DOHH2 (cell line): ENCODE results near the gene CAMTA1.

Source experiments
- H3F3A ChIP-seq: fragments of 200-600 bp; sonication (generic), shearing (Covaris generic); 2 replicates; pipeline ENCODE4 v1.6.0; 2016; ENCODE audit warnings: antibody characterized with exemption, mild to moderate bottlenecking; ENCODE audit not compliant: control insufficient read depth, insufficient read depth
- H3K27ac ChIP-seq: fragments of 200-600 bp; sonication (generic); 2 replicates; pipeline ENCODE4 v1.5.1; 2014; ENCODE audit warnings: low read depth, mild to moderate bottlenecking, low read length, moderate library complexity
- H3K27me3 ChIP-seq: fragments of 200-600 bp; sonication (generic); 2 replicates; pipeline ENCODE4 v1.6.1; 2014; ENCODE audit warnings: mild to moderate bottlenecking, low read length, mixed read lengths; ENCODE audit not compliant: control insufficient read depth
- H3K36me3 ChIP-seq: fragments of 200-600 bp; sonication (generic); 2 replicates; pipeline ENCODE4 v1.6.1; 2014; ENCODE audit warnings: mild to moderate bottlenecking, low read length, moderate library complexity, mixed read lengths; ENCODE audit not compliant: control insufficient read depth
- H3K4me1 ChIP-seq: fragments of 200-600 bp; sonication (generic); 2 replicates; pipeline ENCODE4 v1.6.1; 2014; ENCODE audit warnings: mild to moderate bottlenecking, low read length, mixed read lengths; ENCODE audit not compliant: control insufficient read depth
- H3K4me2 ChIP-seq: fragments of 200-600 bp; sonication (generic); 2 replicates; pipeline ENCODE4 v1.6.0; 2014; ENCODE audit warnings: mild to moderate bottlenecking, low read length, moderate library complexity
- H3K4me3 ChIP-seq: fragments of 200-600 bp; sonication (generic); 2 replicates; pipeline ENCODE4 v1.5.1; 2014; ENCODE audit warnings: mild to moderate bottlenecking, low read length, mixed read lengths
- H3K79me2 ChIP-seq: fragments of 200-600 bp; sonication (generic); 2 replicates; pipeline ENCODE4 v1.6.1; 2014; ENCODE audit warnings: mild to moderate bottlenecking, low read length, mixed read lengths; ENCODE audit not compliant: control insufficient read depth
- H3K9me2 ChIP-seq: fragments of 200-600 bp; sonication (generic); replicated peaks from 2 replicates; pipeline ENCODE4 v1.6.1; 2014; ENCODE audit warnings: mild to moderate bottlenecking, low read length, mixed read lengths; ENCODE audit not compliant: control insufficient read depth
- H3K9me3 ChIP-seq: fragments of 200-600 bp; sonication (generic); 2 replicates; pipeline ENCODE4 v1.6.1; 2014; ENCODE audit warnings: antibody characterized with exemption, low read length, mixed read lengths; ENCODE audit not compliant: control insufficient read depth, insufficient read depth
- H4K20me1 ChIP-seq: fragments of 200-600 bp; sonication (generic); 2 replicates; pipeline ENCODE4 v1.6.0; 2014; ENCODE audit warnings: low read depth, mild to moderate bottlenecking, antibody characterized with exemption, low read length, moderate library complexity; ENCODE audit not compliant: control insufficient read depth, insufficient read depth
- EZH2phosphoT487 ChIP-seq: fragments of 200-600 bp; sonication (generic); IDR thresholded peaks from 2 replicates; pipeline ENCODE4 v1.6.1; 2017; ENCODE audit warnings: borderline replicate concordance, mild to moderate bottlenecking, antibody characterized with exemption, low read length, moderate library complexity, mixed read lengths
- TF ChIP-seq, protein P1 (sequence below): fragments of 200-600 bp; sonication (generic); IDR thresholded peaks from one replicate; pipeline ENCODE4 v1.5.1; 2014; ENCODE audit warnings: antibody characterized with exemption, mild to moderate bottlenecking, low read depth, low read length; ENCODE audit not compliant: poor library complexity, severe bottlenecking

CAMTA1 gene

GRCh38 chr1:7405844-7406500, 620.7 kb downstream of the CAMTA1 start:
- Histone ChIP-seq H3K9me2 (no peaks in the 10 kb centered on the region), H3K79me2 (no peaks in the 10 kb centered on the region), H3K36me3 (no peaks in the 10 kb centered on the region), H3K4me3 (no peak overlapping the region), H3K27me3 (peaks cover 4% of the 10 kb centered on the region; the same call in 1 of the 2 replicates), H4K20me1 (no peaks in the 10 kb centered on the region), H3K9me3 (no peaks in the 10 kb centered on the region), H3K4me1 (peaks cover 9% of the 10 kb centered on the region), H3K4me2 (no peak overlapping the region), H3K27ac (no peak overlapping the region), H3F3A (no peaks in the 10 kb centered on the region)
- TF ChIP-seq EZH2phosphoT487: no peak
- TF ChIP-seq, protein P1, sequence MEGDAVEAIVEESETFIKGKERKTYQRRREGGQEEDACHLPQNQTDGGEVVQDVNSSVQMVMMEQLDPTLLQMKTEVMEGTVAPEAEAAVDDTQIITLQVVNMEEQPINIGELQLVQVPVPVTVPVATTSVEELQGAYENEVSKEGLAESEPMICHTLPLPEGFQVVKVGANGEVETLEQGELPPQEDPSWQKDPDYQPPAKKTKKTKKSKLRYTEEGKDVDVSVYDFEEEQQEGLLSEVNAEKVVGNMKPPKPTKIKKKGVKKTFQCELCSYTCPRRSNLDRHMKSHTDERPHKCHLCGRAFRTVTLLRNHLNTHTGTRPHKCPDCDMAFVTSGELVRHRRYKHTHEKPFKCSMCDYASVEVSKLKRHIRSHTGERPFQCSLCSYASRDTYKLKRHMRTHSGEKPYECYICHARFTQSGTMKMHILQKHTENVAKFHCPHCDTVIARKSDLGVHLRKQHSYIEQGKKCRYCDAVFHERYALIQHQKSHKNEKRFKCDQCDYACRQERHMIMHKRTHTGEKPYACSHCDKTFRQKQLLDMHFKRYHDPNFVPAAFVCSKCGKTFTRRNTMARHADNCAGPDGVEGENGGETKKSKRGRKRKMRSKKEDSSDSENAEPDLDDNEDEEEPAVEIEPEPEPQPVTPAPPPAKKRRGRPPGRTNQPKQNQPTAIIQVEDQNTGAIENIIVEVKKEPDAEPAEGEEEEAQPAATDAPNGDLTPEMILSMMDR: no peak

DNA sequence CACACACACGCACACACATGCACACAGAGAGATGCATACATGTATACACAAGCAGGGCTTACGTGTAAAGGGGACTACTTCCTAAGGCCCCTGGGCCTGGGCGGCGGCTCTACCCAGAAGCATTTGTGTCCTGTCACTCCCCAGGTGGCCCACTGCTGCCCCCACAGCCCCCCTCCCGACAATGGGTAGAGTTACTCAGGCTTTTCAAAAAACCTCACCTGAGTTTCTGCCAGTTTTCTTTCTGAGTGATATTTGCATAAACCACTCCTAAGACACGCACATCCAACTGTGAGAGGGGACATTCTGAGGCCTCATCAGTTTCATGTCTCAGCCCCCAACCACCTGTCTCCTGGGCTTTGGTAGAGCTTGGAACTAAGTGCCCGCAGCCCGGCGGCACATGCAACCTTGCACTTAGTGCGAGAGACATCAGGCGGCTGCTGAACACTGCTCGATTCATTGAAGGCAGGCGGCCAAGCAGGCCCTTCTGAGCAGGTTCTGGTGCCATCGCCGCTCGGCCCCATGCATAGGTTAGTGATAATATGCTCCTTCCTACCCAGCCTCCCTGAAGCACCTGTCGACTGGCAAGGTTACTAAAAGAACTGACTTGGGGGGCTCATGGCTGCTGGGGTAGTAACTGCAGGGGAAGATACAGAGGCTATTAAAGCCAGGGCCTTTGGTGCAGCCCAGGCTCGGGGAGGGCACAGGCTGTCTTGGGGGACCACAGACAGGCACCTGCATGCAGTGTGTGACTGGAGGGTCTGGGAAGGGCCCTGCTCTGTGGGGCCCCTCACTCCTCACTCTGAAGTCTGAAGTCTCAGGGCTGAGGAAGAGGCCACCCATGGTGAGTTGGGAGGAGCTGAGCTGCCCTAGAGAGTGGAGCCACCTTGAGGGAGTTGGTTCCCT, 621.6 kb downstream of the CAMTA1 start:
- no peaks in the 10 kb centered on the region for H3K36me3 ChIP-seq
- H3K4me2 ChIP-seq: no peak overlapping the region
- no peaks in the 10 kb centered on the region for H3F3A ChIP-seq
- H3K27ac ChIP-seq: no peak overlapping the region
- H3K4me3 ChIP-seq: no peak overlapping the region
- no peaks in the 10 kb centered on the region for H3K27me3 ChIP-seq
- H3K4me1 ChIP-seq: peaks cover 9% of the 10 kb centered on the region
- H3K9me3 ChIP-seq: no peaks in the 10 kb centered on the region
- H3K9me2 ChIP-seq: no peaks in the 10 kb centered on the region
- no peaks in the 10 kb centered on the region for H3K79me2 ChIP-seq
- no peak for TF ChIP-seq EZH2phosphoT487
- TF ChIP-seq, protein P1: no peak
- H4K20me1 ChIP-seq: no peaks in the 10 kb centered on the region

GRCh38 chr1:7407544-7407895, 622.3 kb downstream of the CAMTA1 start:
- Histone ChIP-seq H3K27me3 (no peaks in the 10 kb centered on the region), H3K9me3 (no peaks in the 10 kb centered on the region), H3K36me3 (no peaks in the 10 kb centered on the region), H3K9me2 (no peaks in the 10 kb centered on the region), H3K4me1 (peaks cover 9% of the 10 kb centered on the region), H3K27ac (no peak overlapping the region), H3K79me2 (no peaks in the 10 kb centered on the region), H3K4me2 (no peak overlapping the region), H3F3A (no peaks in the 10 kb centered on the region), H4K20me1 (no peaks in the 10 kb centered on the region), H3K4me3 (no peak overlapping the region)
- TF ChIP-seq, protein P1: no peak
- no peak for TF ChIP-seq EZH2phosphoT487
